Mesothelial cell of epicardium (in vitro differentiated cells): ENCODE measurements around the gene EIF3F. TPM values are rescaled to one million over a fixed set of nuclear protein-coding genes. Genes with fewer than 3 reads are reported as not detected.
"Not testable (repeated sequence)": the region's sequence is repeated elsewhere in the genome, so short reads cannot be mapped to it uniquely, and the experiment has no call there.

Experiments
- DNase-seq, 2 experiments: peaks; one replicate each; pipeline ENCODE4 v3.0.0; 2021; ENCODE audit warnings: low spot score in 2 of 2; ENCODE audit not compliant: unreplicated experiment in 2 of 2
- H3K27ac Mint-ChIP-seq: 2 replicates; pipeline ENCODE4 v1.8.0; 2021; ENCODE audit warnings: mixed read lengths
- H3K27me3 Mint-ChIP-seq: 2 replicates; pipeline ENCODE4 v1.8.0; 2021; ENCODE audit warnings: low read depth, mixed read lengths
- H3K36me3 Mint-ChIP-seq: 2 replicates; pipeline ENCODE4 v1.8.0; 2021; ENCODE audit warnings: mixed read lengths
- H3K4me1 Mint-ChIP-seq: 2 replicates; pipeline ENCODE4 v1.8.0; 2021; ENCODE audit warnings: mixed read lengths
- H3K4me3 Mint-ChIP-seq: 2 replicates; pipeline ENCODE4 v1.8.0; 2021; ENCODE audit warnings: mild to moderate bottlenecking, moderate library complexity, mixed read lengths
- H3K9me3 Mint-ChIP-seq: 2 replicates; pipeline ENCODE4 v1.8.0; 2021; ENCODE audit warnings: mixed read lengths
- total RNA-seq: library from RNA; stranded (reverse); gene quantifications from 3 replicates; pipeline ENCODE4 v1.2.1, GENCODE V29; 2021
- TF ChIP-seq, protein P1 (sequence below): fragments of 200-600 bp; sonication (generic); IDR thresholded peaks from one replicate; pipeline ENCODE4 v1.5.0; 2021; ENCODE audit warnings: antibody characterized with exemption; ENCODE audit not compliant: unreplicated experiment

EIF3F gene
- total RNA-seq, 1 donor from 2014 or later, result 357 TPM

DNA sequence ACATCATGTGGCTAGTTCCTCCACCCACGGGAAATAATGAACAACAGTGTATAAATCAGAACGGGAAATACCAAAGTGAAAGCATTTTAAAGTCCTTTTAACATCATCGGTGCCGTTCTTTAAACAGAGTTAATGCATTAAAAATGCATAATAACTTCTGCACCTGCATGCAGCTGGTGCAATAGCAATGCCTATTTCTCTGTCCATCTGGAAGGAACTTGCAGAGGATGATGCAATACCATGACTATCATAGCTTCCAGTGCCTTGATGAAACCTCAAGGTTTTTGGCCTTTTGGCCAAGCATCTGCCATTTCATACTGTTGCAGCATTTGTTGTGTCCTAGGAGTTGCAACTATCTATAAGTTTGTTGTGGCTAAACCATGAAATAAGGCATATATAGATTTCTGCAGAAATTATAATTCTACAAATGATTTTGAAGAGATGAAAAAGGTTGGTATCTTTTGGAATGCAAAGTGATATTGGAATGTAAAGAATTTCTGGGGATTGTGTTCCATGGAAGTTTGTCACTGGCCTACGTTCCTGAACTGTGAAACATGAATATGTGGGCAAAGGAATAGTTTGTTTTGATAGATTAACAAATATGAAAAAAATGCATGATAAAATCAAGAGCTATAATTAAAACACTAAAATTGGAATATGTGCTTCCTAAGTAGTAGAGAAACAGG is 9.8 kb upstream of the EIF3F start:
- TF ChIP-seq, protein P1, sequence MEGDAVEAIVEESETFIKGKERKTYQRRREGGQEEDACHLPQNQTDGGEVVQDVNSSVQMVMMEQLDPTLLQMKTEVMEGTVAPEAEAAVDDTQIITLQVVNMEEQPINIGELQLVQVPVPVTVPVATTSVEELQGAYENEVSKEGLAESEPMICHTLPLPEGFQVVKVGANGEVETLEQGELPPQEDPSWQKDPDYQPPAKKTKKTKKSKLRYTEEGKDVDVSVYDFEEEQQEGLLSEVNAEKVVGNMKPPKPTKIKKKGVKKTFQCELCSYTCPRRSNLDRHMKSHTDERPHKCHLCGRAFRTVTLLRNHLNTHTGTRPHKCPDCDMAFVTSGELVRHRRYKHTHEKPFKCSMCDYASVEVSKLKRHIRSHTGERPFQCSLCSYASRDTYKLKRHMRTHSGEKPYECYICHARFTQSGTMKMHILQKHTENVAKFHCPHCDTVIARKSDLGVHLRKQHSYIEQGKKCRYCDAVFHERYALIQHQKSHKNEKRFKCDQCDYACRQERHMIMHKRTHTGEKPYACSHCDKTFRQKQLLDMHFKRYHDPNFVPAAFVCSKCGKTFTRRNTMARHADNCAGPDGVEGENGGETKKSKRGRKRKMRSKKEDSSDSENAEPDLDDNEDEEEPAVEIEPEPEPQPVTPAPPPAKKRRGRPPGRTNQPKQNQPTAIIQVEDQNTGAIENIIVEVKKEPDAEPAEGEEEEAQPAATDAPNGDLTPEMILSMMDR, result no peak
- Mint-ChIP-seq H3K4me3 (no peak overlapping the region), H3K27me3 (no peaks in the 10 kb centered on the region), H3K27ac (peak overlapping the region; percentile 55), H3K9me3 (no peaks in the 10 kb centered on the region), H3K36me3 (no peaks in the 10 kb centered on the region), H3K4me1 (peaks cover 12% of the 10 kb centered on the region)
- no peak for DNase-seq

DNA sequence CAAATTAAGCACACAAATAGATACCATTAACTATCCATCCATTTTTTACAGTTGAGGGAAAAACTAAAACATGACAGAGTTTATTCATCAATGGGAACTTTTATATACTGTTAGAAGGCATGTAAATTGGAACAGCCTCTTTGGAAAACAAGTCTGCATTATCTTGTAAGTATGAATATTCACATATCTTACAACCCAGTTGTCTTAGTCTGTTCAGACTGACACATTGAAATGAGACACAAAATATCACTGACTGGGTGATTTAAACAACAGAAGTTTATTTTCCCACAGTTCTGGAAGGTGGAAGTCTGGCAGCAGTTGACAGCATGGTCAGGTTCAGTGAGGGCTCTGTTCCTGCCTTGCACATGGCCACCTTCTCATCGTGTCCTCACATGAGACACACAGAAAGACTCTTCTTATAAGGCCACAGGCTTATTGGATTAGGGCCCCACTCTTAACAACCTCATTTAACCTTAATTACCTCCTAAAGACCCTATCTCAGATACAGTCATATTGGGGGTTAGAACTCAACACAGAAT is 5.4 kb upstream of the EIF3F start:
- TF ChIP-seq, protein P1, result no peak
- Mint-ChIP-seq H3K27me3 (no peaks in the 10 kb centered on the region), H3K4me1 (peaks cover 8% of the 10 kb centered on the region), H3K4me3 (no peak overlapping the region), H3K9me3 (no peaks in the 10 kb centered on the region), H3K36me3 (no peaks in the 10 kb centered on the region), H3K27ac (no peak overlapping the region)
- DNase-seq, result no peak

DNA sequence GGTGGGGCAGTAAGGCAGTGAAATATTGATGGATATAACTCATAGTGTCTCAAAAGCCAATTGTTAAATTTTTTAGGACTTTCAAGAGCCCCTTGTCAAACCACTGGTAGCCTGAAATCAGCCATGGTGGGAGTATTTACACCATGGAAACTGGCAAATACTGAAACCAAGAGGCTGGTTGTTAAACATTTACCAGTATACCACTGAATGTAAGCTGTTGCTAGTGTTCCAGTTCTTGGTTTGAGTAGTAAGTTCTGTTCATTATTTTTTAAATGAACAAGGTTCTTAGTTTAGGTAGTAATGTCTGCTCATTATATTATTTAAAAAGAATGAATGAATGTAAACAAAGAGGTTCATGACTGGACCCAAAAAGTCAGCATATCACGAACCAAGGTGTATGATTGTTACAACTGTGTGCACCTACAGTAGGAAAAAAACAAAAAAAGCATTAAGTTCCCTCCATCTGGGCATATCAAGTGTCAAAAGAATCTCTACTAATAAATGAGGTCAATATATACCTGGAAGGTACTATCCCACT is 4.5 kb upstream of the EIF3F start:
- no peak for DNase-seq
- no peaks in the 10 kb centered on the region for H3K36me3 Mint-ChIP-seq
- no peak overlapping the region for H3K4me3 Mint-ChIP-seq
- no peak overlapping the region for H3K27ac Mint-ChIP-seq
- H3K27me3 Mint-ChIP-seq, result no peaks in the 10 kb centered on the region
- TF ChIP-seq, protein P1, result no peak
- peaks cover 8% of the 10 kb centered on the region for H3K4me1 Mint-ChIP-seq
- no peaks in the 10 kb centered on the region for H3K9me3 Mint-ChIP-seq

DNA sequence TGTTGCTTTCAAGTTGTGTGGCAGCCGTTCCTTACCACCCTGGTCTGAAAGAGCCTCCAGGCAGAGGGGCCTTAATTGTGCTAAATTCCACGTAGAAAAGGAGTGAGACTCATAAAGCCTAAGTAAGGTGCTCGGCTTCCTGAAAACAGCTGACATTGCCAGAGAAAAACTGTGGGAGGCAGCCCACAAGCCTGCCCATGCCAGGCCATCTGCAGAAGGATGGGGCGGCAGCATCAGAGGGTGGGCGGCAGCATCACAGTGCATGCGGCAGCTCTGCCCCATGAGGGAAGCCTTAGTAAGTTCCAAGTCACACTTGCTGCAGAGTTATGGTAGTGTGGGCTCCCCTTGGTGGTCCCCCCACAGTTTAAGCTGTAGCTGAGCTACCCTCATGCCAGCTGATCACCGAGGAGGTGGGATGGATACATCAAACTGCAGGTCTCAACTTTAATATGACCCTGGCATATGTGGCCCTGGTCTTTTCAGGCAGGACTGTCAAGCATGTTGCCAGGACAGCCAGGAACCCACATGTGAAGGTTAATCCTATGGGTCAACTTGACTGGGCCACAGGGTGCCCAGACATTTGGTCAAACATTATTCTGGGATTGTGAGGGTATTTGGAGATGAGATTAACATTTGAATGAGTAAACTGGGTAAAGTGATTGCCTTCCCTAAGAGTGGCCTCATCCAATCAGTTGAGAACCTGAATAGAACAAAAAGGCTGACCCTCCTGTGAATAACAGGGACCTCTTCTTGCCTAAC is 3.1 kb upstream of the EIF3F start:
- TF ChIP-seq, protein P1, result no peak
- H3K27me3 Mint-ChIP-seq, result no peaks in the 10 kb centered on the region
- no peaks in the 10 kb centered on the region for H3K36me3 Mint-ChIP-seq
- H3K9me3 Mint-ChIP-seq, result no peaks in the 10 kb centered on the region
- peaks cover 16% of the 10 kb centered on the region for H3K4me1 Mint-ChIP-seq
- H3K4me3 Mint-ChIP-seq, result no peak overlapping the region
- no peak for DNase-seq
- H3K27ac Mint-ChIP-seq, result no peak overlapping the region

DNA sequence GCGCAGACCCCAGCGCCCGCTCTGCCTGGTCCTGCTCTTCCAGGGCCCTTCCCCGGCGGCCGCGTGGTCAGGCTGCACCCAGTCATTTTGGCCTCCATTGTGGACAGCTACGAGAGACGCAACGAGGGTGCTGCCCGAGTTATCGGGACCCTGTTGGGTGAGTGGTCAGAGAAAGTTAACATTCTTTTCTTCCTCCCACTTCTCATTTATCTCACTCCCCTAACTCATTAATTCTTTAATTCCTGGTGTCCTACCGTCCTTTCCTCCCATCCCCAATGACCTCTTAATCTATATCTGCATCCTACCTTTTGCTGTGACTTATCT is 385 bp downstream of the EIF3F start:
- DNase-seq, H3K36me3 Mint-ChIP-seq, H3K9me3 Mint-ChIP-seq, H3K27me3 Mint-ChIP-seq: not testable (repeated sequence)
- Mint-ChIP-seq H3K4me3 (peak overlapping the region; percentile 92), H3K4me1 (peaks cover 18% of the 10 kb centered on the region), H3K27ac (peak overlapping the region; percentile 93)
